Keratinocyte (primary cell): ENCODE results near the gene CSGALNACT2.

ENCODE experiments used
- EZH2 ChIP-seq: IDR thresholded peaks from one replicate; pipeline ENCODE4 v1.6.1; 2012; ENCODE audit warnings: inconsistent platforms, mild to moderate bottlenecking, low read length, moderate library complexity
- TF ChIP-seq, protein P1 (sequence below), 3 experiments: IDR thresholded peaks in 1 of 3; conservative IDR thresholded peaks in 1 of 3; optimal IDR thresholded peaks in 1 of 3; 2 replicates in 2 of 3; 3 replicates in 1 of 3; pipeline versions ENCODE3 to v1.5.1; 2011; ENCODE audit warnings: low read length in 3 of 3, mild to moderate bottlenecking in 3 of 3, moderate library complexity in 2 of 3, control low read depth in 1 of 3, inconsistent platforms in 1 of 3; ENCODE audit not compliant: insufficient read depth in 2 of 3; ENCODE audit errors: extremely low read depth in 1 of 3

DNA sequence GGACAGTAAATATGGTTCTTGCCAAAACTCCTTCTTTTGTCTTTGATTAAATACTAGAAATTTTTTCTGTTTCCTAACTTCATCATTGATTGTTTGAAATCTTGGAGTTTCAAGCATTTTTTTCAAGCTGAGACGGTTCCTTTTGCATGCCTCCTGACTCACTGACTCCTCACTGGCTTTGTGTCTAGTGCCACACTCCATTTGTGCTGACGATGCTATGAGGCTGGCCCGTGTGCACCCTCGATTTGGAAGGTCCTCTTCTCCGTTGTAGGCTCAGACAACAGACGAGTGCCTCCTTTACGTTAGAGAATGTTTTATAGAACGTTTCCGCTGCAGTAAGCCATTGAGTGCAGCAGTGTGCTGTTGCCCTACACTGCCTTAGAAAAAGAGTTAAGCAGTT lies 10.8 kb upstream of the CSGALNACT2 start:
- TF ChIP-seq, protein P1, sequence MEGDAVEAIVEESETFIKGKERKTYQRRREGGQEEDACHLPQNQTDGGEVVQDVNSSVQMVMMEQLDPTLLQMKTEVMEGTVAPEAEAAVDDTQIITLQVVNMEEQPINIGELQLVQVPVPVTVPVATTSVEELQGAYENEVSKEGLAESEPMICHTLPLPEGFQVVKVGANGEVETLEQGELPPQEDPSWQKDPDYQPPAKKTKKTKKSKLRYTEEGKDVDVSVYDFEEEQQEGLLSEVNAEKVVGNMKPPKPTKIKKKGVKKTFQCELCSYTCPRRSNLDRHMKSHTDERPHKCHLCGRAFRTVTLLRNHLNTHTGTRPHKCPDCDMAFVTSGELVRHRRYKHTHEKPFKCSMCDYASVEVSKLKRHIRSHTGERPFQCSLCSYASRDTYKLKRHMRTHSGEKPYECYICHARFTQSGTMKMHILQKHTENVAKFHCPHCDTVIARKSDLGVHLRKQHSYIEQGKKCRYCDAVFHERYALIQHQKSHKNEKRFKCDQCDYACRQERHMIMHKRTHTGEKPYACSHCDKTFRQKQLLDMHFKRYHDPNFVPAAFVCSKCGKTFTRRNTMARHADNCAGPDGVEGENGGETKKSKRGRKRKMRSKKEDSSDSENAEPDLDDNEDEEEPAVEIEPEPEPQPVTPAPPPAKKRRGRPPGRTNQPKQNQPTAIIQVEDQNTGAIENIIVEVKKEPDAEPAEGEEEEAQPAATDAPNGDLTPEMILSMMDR (optimal IDR thresholded peaks at IDR 0.05 in 1 of 3, IDR thresholded peaks at IDR 0.05 in 1 of 3, conservative IDR thresholded peaks at IDR 0.05 in 1 of 3; ENCODE audit: extremely low read depth in 1 of 3, insufficient read depth in 2 of 3, low read length in 3 of 3): no peak
- no peak for TF ChIP-seq EZH2
